NCI-H1417 treated with DMSO at 0.1 percent for 48 hours (cell line): ENCODE results near the gene ARHGEF33.

ENCODE experiments used
- DNase-seq: peaks from one replicate; lab custom pipeline; 2025; lab: John Stamatoyannopoulos, UW

ARHGEF33 gene

DNA sequence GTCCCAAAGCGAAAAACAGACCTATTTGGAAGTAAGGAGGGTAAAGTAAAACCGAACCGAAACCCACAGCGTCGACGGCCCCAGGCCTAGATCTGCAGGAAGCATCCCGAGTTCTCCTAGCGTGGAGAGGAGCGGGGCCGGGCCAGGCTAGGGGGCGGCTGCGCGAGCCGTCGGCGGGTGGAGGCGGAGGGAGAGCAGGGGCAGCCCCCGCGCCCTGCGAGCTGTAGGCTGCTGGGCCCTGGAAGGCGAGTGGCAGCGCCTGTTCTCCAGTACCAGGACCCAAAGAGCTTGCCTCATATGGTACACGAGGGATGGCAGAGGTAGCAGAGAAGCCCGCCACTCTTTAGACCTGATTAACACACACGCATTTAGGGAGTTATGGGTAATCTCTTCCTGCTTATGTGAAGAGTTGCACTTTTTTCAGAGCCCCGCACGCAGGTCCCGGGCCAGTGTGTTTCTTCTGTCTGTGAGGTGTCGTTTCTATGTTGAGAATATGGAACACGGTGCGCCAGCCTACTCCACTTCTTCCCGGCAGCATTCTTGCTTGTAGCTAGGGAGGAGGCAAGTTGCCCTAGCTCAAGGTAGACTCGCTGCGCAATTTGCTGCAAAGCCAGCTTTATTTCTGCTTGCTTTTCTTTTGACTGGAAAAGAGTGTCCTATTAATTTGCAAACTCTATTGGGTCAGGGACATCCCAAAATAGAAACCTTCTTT is 71.1 kb downstream of the ARHGEF33 start:
- no peak for DNase-seq

DNA sequence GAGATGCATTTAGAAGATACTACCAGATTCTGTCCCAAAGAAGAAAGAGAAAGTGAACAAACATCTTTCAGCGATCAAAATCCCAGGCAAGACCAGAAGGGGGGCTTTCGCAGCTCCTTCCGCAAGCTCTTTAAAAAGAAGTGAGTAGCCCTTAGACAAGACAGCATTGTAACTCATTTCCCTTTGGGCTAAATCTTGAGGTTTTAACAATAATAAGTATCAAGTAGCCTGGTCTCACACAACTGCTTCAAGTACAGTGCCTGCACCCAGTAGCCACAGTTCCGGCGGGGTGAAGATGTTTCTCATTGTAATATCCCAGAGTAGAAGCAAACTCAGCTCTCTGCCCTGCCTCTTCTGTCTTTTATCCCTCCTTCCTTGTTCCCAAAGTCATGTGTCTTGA is 76.3 kb downstream of the ARHGEF33 start:
- DNase-seq = no peak

DNA sequence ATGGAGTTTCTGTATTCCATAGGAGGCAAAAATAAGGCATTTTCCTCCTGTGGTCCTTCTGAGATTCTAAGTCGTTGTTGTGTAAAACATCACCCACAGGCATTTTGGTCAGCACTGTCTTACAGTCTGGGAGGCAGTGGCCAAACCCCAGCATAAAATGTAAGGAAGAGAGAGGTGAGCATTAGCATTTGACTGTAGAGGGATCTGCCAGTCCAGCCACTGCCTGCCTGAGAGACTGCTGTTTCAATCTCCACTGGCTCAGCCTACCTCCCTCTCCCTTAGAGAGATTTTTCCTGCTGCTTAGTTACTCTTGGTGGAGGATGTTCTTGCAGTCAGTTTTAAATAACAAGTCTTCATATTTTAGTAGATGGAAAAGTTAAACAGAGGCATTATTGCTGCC is 77.0 kb downstream of the ARHGEF33 start:
- DNase-seq = no peak

DNA sequence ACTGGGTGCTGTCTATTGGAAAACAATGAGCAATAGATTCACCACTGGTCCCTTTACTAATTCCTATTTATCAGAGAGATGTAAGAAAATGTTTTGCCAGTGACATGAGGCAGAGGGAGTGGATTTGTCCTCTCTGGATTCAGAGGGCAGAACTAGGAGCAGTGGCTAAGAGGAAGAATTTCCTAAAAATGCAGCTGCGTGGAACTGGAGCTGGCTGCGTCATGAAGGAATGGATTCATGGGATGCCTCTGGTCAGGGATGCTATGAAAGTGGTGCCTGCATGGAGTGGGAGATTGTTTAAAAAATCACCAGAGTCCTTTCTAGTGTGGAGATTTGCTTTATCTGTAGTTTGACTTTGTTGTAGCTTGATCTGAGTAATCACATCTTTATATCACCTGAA is 78.3 kb downstream of the ARHGEF33 start:
- DNase-seq = no peak

DNA sequence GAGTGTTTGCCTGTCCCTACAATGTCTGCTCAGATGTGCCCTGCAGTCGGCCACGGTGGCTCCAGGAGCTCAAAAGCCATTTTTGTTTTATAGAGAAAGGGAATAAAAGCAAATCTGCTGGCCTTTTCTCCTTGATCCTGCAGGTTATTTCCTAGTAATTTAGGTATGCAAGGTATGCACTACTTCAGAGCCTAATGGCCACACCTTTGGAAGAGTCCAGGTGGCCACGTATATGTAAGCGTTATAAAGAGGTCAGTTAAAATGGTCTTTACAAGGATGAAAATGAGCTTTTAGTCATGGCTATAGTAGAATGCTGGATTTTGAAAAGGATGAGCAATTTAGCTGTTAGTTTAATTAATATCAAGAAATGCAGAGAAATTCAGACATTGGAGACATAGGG is 81.7 kb downstream of the ARHGEF33 start:
- no peak for DNase-seq

DNA sequence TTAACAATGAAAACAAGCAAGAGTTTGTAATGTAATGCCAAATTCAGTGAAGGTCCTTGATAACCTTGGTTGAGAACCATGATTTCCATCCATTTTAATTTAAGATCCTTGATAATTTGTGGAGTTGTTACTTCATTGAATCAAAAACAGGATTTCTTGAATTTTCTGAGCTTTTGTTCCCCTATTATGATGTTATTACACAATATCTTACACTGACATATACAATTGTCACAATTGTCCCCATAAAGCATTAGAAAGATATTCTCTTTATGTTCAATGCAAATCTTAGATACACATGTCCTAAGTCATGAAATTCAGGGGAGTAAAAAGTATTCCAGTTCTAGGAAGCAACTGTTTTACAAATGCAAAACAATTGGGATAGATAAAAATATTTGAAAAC is 83.6 kb downstream of the ARHGEF33 start:
- DNase-seq = no peak

DNA sequence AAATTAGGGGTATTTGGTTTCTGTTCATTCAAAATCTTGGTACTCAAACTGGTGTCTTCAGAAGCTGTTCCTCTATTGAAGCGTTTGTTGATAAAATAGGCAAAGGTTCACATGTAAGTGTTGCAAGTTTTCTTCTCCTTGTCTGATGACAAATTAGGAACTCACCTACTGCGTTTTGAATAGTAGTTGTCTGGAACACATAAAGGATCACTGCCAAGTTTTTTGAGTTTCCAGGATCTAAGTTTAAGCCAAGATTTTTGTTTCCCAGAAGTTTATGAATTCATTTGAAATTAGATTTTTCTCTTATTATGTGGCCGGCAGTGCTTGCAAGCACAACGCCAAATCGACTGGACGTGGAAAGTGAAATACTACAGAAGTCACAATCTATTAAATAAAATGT is 85.4 kb downstream of the ARHGEF33 start:
- DNase-seq = no peak

DNA sequence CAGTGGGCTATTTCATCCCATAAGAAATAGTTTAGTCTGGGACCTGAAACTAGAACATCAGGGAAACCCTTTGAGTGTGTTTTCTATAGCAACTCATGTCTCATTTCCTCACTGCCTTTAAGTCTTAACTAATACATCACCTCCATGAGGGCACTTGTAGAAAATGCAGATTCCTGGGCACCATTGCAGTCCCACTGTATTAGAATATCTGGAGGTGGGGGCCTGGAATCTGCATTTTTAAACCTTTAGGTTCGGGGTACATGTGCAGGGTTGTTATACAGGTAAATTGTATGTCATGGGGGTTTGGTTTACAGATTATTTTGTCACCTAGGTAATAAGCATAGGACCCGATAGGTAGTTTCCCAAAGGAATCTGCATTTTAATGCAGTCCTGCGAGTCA is 87.4 kb downstream of the ARHGEF33 start:
- DNase-seq = no peak

DNA sequence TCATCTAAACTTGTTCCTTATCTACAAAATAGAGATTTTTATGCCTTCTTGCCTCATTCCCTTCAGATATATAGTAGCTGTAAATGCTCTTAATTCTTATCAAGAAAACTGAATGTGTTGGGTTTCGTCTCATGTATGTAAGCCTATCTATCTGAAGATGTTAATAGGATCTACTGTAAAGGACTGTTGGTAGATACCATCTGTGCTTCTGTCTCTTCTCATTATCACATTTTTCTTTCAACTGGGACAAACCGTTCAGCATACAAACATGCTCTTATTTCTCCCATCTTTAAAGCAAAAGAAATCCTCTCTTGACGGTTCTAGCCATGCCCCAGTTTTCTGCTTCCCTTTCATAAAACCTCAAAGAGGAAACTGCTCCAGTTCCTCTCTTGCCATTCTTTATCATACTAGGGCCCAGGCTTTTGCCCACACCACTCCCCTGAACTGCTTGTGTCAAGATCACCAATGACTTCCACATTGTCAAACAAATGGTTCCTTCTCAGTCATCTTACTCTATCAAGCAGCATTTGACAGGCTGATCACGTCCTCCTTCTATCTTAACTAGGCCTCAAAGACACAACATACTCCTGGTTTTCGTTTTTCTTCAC is 88.7 kb downstream of the ARHGEF33 start:
- DNase-seq = no peak

DNA sequence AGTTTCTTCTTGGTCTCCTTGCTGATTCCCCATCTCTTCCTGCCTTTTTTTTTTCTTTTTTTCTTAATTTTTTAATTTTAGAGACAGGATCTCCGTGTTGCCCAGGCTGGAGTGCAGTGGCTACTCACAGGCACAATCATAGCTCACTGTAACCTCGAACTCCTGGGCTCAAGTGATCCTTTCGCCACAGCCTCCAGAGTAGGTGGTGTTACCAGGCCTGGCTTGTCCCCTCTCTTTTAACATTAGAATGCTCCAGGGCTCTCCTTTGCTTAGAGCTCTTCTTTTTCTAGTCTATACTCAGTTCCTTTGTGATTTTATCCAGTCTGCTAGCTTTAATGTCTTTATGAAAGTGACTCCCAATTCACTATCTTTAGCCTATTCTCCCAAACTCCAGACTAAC is 89.2 kb downstream of the ARHGEF33 start:
- DNase-seq = no peak

DNA sequence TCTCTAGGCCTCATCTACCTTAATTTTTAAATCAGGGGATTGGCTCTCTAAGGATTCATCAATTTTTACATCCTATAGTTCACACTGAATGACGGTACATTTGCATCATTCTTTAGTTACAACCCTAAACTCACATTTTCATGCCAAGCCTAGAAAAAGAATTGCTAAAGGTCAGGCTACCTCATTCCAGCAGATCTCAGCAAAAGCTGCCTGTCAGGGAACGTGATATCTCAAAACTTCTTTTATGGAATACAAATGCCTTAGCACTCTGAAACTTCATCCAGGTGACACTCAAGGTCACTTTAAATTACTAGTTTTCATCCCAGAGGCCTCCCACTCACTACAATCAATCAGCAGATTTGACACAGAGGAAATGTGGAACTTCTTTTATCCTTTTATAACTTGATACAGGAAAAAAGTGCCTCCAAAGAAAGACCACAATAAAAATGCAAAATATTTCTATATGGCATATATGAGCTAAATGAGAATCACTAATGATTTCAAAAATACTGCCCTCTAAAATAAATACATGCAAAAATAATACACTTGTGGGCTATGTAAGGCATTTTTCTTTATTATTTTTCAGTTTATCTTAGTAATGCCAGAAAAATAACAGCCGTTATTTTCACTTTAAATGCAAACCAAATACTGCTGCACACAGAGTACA is 91.5 kb downstream of the ARHGEF33 start:
- DNase-seq = no peak

DNA sequence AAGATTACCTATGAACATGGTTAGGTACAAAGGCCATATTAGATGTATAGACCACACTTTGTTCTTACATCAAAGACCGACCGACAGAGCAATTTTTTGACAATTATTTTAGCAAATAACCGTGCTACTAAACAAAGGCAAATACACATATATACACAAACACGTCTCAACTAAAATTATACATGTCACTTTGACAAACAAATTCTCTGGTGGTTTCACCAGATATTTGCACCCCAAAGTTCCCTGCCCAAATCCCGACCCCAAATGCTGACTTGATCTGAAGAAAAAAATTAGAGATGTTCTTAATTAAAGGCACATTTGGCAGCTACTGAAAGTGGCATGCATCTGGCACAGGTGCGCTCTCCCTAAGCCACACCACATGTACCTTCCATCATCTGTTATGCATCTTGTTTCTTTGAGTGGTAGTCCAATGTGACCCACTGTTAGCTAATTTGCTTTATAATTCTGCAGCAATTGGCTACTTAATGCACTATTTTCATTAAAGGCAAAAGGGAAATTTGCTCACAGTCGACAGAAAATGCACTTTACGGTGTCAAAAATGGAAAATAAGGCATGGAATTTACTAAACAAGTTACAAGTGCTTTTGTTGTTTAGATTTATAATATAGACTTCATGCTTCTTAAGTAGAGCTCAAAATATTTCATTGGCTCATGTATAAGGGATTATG is 92.1 kb downstream of the ARHGEF33 start:
- DNase-seq = no peak

DNA sequence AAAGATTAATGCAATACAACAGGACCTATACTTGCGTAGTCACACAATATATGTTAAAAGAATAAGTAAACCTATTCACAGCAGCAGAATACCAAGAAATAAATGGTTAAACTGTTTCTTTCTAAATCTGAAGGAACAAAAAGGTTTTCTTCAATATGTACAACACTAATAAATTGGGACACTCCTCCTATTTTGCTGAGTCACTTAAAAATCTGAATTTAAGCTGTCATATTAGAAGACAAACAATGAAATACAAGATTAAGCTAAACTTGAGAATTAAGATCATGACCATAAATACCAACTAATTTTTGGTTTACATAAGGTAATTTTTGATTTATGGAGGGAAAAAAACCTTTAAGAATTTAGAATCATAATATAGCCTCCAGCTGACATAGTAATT is 92.8 kb downstream of the ARHGEF33 start:
- DNase-seq = no peak

DNA sequence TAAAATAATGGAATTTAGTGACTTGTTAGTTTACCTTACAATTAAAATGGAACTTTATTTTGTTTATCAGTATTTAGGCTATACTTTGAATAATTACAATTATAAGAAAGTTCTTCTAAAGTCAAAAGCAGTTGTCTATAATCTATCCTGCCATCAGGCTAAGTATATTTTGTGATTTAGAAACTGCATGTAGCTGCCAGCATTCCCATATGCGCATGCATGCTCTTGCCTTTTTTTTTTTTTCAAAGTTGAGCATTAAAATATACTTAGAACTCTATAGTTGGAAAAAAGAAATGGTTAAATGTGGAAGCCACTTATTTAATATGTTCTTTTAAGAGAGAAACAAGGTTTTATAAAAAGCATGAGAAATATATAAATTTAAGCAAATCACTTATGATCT is 99.0 kb downstream of the ARHGEF33 start:
- DNase-seq = no peak

DNA sequence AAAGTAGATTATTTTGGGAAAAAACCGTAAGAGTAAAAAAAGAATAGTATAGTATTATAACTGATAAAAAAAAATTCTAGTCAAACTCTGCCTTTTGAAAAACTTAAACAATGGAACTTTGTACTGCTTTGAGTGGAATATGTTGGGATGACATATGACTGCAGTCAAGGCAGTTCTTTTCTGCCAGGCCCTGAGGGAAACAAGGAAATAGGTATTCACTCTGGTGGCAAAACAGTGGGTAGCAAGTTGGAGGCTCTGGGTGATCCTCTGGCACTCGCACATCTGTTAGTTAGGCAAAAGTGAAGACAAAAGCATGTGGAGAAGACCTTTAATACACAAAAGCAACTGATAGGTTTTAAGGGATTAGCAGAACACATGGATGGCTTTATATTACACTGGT is 102.2 kb downstream of the ARHGEF33 start:
- DNase-seq = no peak

DNA sequence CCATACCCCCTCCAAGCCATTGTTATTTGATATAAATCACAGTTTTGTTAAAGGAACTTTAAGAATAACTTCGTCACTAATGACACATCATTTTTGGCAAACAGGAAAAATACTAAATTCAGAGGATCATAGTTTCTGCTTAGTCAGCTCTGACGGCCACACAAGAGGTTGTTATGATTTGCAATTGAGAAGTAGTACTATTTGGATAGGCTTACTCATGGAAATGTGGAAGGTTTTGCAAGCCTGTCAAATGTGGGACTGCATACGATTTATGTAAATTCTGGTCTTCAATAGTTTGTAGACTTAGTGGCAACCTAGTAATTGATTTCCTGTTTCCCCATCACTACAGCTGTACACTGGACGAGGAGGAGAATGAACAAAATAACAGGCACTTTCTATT is 108.1 kb downstream of the ARHGEF33 start:
- no peak for DNase-seq

DNA sequence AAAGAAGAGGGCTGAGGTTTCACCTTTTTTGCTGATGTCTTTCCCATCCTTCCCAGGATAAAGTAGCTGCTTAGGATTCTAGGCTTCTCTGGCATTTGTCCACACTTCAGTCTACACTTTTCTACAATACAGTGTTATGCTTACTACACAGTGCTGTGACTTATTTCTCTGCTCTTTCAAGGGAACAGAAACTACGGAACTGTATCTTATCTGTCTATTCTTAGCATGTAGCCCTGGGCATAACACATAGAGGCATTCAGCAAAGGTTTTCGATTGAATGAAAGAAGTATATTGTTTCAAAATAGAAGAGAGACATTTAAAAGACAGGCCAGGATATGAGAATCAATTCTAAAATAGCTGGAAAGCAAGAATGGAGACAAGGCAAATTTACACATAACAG is 110.9 kb downstream of the ARHGEF33 start:
- no peak for DNase-seq

DNA sequence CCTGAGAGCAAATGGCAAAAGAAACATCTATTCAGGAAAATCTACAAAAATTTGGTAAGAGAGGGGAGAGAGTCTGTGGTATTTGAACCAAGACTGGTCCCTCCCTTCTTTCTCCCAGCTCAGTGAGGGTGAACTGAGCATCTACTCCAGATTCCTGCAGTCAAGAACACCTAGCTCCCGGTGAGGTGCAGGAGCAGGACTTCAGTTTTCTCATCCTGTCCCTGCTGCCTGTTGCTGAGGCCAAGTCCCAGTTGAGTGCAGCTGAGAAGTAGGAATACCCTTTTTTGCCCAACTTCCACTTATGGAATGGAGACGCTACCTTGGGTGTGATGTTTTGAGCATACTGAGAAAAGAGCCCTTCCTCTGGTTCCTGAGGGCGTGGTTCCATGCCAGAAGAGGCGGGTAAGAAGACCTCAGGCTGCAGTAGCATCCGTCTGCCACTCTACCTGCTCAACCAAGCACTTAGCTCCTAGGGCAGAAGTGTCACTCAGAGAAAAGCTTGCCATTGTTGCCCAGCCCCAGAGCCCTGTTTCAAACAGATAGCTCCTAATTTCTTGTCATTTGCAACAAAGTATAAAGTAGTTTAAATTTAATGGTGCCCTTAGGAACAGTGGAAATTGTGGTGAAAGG is 118.3 kb downstream of the ARHGEF33 start:
- DNase-seq = no peak

DNA sequence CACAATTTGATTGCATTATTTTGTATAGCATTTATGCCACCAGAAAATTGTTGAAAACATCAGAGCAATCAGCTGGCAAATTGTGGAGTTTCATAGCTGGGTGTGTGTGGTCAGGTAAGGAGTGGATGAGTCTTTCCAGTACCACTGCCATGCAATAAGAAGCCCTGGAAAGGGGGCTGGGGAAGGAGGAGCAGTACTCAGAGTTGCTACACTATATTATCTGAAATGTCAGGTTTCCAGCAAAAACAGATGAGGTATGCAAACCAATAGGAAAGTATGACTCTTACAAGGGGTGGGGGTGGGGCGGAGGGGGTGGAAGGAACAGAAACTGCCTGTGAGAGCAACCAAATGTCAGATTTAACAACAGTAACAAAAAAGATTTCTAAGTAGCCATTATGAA is 119.0 kb downstream of the ARHGEF33 start:
- no peak for DNase-seq

DNA sequence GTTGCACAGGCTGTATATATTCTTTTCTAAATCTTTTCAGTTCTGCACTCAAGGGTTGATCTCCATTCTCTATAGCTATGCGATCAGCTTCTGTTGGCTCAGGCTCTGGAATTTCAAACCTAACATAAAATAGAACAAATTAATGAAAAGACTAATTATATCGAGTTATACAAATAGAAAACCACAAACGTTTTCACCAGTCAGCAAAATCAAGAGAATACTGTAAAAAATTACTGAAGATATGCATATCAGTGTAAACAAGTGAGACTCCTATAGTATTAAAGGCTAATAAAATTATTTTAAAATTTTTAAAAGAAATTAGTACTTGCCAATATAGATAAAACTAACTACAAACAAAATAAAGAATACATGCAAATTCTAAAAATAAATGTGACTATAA is 124.2 kb downstream of the ARHGEF33 start:
- no peak for DNase-seq

DNA sequence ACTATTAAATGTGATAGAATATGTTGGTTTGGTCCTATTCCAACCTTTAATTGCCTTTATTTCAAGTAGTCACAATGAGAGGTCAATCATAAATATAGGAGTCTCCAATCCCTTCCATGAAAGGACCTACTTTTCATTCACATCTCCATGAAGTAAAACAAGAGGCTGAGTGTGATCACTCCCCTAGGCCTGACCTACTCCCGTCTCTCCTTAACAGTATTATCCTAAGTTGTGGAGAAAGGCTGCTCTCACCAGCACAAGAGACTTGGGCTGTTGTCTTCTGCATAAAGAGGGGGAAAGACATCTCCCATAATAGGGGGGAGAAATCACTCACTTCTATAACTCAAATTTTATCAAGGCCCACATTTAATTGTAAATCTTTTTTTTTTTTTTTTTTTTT is 125.7 kb downstream of the ARHGEF33 start:
- DNase-seq = no peak

DNA sequence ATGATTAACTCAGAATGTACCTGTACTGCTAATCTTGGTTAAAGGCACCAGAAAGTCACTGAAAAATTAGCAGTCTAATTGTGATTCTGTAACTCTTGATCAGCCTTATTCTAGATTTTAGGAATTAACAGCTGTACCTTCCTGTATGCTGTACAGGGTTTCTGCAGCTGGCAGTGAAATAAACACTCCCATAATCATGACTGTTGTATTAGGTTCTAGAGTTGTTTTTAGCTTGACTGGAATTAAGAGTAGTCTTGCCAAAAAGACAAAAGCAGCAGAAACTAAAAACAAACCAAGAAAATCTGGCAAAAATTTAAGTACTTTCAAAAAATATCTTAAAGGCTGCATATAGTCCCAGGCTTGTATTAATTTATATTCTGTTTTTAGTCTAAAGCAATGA is 127.7 kb downstream of the ARHGEF33 start:
- DNase-seq = no peak

DNA sequence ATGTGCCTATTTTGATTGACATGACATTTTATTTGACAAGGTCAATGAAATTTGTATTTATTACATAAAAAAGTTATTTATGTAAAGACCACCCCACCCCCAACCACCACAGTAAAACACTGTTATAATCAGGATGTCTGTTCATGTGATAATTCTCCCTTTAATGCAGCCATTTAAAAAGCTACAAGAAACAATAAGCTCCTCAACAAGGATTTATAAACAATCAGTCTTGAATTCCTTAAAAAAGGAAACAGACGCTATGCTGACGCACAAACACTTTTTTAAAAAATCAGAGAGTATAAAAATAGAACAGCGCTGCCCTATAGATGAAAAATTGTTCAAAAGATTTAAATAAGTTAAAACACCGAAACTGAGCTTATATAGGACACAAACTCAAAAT is 129.0 kb downstream of the ARHGEF33 start:
- DNase-seq = no peak
